Loucy (cell line): ENCODE results near the gene DISC1.

Source experiments
- CTCF ChIP-seq: fragments of 200-600 bp; sonication (generic); conservative IDR thresholded peaks from 2 replicates; pipeline ENCODE4 v1.5.1; 2014; ENCODE audit warnings: mild to moderate bottlenecking, antibody characterized with exemption, low read length
- EZH2phosphoT487 ChIP-seq: fragments of 200-600 bp; IDR thresholded peaks from 2 replicates; pipeline ENCODE4 v1.6.1; 2018; ENCODE audit warnings: antibody characterized with exemption, mild to moderate bottlenecking, moderate library complexity, borderline replicate concordance

GRCh38 chr1:231896806-231897205 lies 270.2 kb downstream of the DISC1 start:
- no peak for TF ChIP-seq CTCF
- TF ChIP-seq EZH2phosphoT487 = no peak
